ENCODE measurements around the gene TPR.

DNA sequence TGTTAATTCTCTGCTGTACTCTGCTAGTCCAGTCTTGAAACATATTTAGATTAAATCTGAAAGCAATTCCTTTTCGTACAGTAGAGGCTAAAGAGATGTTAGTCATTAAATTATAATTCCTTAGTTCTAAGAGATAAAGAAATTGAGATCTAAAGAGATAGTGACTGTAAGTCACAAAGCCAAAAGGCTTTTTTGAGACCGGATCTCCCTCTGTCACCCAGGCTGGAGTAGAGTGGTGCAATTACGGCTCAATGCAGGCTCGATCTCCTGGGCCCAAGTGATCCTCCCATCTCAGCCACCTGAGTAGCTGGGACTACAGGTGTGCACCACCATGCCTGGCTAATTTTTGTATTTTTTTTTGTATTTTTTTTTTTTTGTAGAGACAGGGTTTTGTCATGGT, 64.7 kb downstream of the TPR start:
- TF ChIP-seq CTCF (IDR thresholded peaks at IDR 0.05) (no peak), POLR2A (IDR thresholded peaks at IDR 0.05) (no peak), EP300 (IDR thresholded peaks at IDR 0.05) (no peak)

All from tibial nerve (tissue), 4 donors.